ENCODE data around the gene ZNF445. TPM values are rescaled to one million over a fixed set of nuclear protein-coding genes. Genes with fewer than 3 reads are reported as not detected.
"Not testable (repeated sequence)": the region's sequence is repeated elsewhere in the genome, so short reads cannot be mapped to it uniquely, and the experiment has no call there.

ZNF445 gene
- total RNA-seq, 3 donors from 2014 or later: 10.0 to 26.4 (median 16.8) TPM

DNA sequence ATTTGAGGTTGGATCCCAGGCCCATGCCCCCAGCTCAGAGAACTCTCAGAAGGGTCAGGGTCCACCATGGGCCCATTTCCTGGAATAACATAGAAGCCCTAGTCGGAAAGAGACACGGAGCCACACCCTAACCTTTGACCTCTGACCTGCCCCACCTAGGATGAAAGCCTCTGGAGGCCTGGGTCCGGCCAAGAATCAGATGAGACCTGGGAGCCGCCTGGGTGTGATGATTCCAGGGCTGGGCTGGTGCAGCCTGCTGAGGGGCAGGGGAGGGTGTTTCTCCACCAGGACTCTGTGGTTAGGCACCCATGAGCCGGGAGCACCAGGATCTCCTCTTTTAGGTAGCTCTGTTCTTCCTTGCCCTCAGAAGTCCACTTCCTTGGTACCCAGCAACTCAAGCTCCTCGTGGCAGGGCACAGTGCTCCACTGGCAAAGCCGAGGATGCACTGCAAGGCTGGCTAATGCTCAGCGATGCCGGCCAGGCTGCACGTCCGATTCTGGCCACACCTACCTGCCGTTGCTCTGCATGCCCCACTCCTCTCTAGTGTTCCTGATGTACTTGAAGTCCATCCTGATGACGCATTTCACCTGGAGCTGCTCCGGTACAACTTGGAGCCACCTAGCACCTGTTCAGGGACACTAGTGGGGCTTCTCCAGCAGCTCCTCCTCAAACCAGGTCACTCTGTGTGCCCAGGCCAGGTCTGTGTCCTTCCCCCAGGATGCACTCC is 57.4 kb downstream of the ZNF445 start:
- Histone ChIP-seq H3K4me1 (ENCODE audit: low read depth) (no peaks in the 10 kb centered on the region), H3K4me3 (no peak overlapping the region), H3K36me3 (ENCODE audit: low read depth) (no peaks in the 10 kb centered on the region), H3K9me3 (no peaks in the 10 kb centered on the region)
- DNase-seq (no peak), ATAC-seq (no peak)
- intact Hi-C loops (cut with DNase I, micrococcal nuclease): no loop called here
- TF ChIP-seq, protein P1, sequence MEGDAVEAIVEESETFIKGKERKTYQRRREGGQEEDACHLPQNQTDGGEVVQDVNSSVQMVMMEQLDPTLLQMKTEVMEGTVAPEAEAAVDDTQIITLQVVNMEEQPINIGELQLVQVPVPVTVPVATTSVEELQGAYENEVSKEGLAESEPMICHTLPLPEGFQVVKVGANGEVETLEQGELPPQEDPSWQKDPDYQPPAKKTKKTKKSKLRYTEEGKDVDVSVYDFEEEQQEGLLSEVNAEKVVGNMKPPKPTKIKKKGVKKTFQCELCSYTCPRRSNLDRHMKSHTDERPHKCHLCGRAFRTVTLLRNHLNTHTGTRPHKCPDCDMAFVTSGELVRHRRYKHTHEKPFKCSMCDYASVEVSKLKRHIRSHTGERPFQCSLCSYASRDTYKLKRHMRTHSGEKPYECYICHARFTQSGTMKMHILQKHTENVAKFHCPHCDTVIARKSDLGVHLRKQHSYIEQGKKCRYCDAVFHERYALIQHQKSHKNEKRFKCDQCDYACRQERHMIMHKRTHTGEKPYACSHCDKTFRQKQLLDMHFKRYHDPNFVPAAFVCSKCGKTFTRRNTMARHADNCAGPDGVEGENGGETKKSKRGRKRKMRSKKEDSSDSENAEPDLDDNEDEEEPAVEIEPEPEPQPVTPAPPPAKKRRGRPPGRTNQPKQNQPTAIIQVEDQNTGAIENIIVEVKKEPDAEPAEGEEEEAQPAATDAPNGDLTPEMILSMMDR (IDR thresholded peaks at IDR 0.05): no peak

DNA sequence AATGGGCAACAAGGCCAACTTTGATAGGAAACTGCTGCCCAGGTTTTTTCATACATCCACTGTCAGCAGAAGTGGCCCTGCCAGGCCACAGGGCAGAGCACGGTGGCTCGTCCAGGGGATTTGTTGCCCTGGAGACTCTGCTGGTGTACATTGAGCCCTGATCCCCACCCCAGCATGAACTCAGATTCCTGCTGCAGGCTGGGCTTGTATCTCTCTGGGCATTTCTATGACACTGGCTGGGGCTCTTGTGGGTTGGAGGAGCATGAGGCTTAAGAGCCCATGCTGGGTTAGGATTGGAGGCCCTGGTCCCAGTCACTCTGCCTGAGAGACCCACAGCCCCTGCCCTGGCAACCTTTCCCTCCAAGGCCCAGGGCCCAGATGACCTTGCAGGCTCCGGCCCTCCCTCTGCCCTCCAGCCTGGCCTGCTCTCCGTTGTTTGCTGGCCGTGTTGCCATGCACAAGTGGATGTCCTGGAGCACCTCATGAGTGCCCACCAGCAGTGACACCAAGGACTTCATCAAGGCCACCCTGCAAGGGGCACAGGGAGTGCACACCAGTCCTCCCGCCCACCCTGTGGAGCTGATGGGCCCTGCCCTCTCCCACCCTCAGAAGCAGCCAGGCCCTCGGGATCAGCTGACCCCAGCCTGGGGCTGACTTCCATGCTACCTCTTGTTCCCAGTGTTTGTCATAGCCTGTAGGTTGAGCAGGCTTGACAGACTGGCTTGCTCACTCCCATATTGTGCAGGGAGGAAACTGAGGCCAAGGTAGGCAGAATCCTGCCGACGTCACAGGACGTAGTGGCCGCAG is 58.2 kb downstream of the ZNF445 start:
- intact Hi-C loops (cut with DNase I, micrococcal nuclease): no loop called here
- TF ChIP-seq, protein P1 (IDR thresholded peaks at IDR 0.05): no peak
- no peaks in the 10 kb centered on the region for H3K36me3 ChIP-seq (ENCODE audit: low read depth)
- DNase-seq (no peak), ATAC-seq (no peak)
- no peaks in the 10 kb centered on the region for H3K4me1 ChIP-seq (ENCODE audit: low read depth)
- no peak overlapping the region for H3K4me3 ChIP-seq
- no peaks in the 10 kb centered on the region for H3K9me3 ChIP-seq

DNA sequence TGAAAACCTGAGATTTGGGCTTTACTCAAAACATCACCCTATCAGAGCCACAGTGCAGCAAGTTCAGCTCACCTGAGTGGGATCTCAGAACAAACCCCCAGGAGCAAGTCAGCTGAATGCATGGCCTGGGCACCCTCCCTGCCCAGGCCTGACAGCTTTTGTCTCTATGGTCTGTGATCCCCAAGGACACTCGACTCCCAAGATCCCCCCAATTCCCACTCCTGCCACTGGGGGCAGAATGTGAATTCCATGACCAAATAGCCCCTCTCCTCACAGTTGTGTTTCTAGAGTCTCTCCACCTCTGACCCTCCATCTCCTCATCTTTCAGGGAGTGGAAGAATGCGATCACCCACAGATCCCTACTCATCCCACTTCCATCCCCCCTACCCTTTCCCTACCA is 58.9 kb downstream of the ZNF445 start:
- no peak for ATAC-seq

DNA sequence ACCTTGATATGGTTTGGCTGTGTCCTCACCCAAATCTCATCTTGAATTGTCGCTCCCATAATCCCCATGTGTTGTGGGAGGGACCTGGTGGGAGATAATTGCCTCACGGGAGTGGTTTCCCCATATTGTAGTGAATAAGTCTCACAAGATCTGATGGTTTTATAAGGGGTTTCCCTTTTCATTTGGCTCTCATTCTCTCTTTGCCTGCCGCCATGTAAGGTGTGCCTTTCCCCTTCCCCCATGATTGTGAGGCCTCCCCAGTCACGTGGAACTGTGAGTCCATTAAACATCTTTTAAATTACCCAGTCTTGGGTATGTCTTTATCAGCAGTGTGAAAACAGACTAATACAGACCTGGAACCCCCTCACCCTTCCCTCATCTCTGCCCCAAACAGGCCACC is 59.4 kb downstream of the ZNF445 start:
- H3K9me3 ChIP-seq; H3K4me1 ChIP-seq (ENCODE audit: low read depth); intact Hi-C loops (cut with DNase I, micrococcal nuclease); ATAC-seq; DNase-seq; H3K4me3 ChIP-seq; H3K36me3 ChIP-seq (ENCODE audit: low read depth): not testable (repeated sequence)

More for the DNA sequence above, 58.9 kb downstream of the ZNF445 start:
- Histone ChIP-seq H3K36me3 (ENCODE audit: low read depth) (no peaks in the 10 kb centered on the region), H3K9me3 (no peaks in the 10 kb centered on the region), H3K4me1 (ENCODE audit: low read depth) (no peaks in the 10 kb centered on the region), H3K4me3 (no peak overlapping the region)
- TF ChIP-seq, protein P1 (IDR thresholded peaks at IDR 0.05): no peak
- intact Hi-C loops (cut with DNase I, micrococcal nuclease): no loop called here
- no peak for DNase-seq

DNA sequence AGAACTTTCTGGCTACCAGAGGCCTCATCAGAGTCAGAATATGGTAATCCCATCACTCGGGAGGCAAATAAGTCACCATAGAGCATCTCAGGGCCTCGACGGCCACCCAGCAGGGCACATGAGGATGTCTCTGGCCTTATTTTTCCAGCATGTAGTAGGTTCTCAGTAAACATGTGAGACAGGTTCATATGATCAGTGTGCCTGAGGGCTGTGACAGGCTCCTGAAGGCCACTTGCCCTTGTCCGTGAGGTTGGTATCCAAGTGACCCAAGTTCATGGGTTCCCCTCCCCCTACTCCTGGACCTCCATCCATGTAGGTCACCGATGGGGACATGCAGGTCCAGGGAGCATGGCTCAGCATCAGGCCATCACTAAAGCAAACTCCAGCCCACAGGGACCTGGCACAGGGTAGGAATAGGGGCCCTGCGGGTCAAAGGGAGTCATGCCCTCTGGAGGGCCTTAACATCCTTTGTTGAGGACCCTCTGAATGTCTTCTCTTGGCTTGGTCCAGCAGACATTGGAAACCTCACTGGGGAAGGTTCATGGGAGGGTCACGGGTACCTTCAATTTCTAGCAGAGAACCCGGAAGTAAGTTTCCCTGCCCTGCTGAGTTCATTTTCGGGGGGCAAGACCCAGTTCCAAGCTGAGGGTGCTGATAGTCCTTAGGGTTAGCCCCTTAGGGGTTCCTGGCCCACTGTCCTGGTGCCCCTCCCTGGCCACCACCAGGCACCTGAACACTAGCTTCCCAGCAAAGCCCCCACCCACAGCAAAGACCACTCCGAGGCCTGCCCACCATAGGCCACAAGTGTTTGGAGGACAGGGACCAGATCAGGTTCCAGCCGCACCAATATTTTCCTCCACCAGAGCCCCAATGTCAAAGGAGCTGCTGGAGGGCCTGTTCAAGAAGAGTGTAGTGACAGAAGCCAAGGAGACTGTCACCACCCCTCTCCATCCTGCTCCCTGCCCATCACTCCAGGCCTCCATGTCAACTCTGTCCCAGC is 61.1 kb downstream of the ZNF445 start:
- no peaks in the 10 kb centered on the region for H3K9me3 ChIP-seq
- no peaks in the 10 kb centered on the region for H3K4me1 ChIP-seq (ENCODE audit: low read depth)
- no peak for ATAC-seq
- TF ChIP-seq, protein P1 (IDR thresholded peaks at IDR 0.05): no peak
- no peak for DNase-seq
- no peak overlapping the region for H3K4me3 ChIP-seq
- intact Hi-C loops (cut with DNase I, micrococcal nuclease): no loop called here
- H3K36me3 ChIP-seq (ENCODE audit: low read depth): no peaks in the 10 kb centered on the region
